Urinary bladder (tissue), 4 donors: ENCODE results near the gene BMPER. TPM values are rescaled to one million over a fixed set of nuclear protein-coding genes. Genes with fewer than 3 reads are reported as not detected.

Experiments used
- DNase-seq: peaks from one replicate; pipeline ENCODE4 v3.0.0-alpha.2; 2015; ENCODE audit errors: extremely low spot score
- H3K27ac ChIP-seq: one replicate; pipeline ENCODE4 v1.5.1; 2013; ENCODE audit warnings: low read depth, mild to moderate bottlenecking, moderate library complexity
- H3K36me3 ChIP-seq: one replicate; pipeline ENCODE4 v1.6.1; 2013; ENCODE audit warnings: mild to moderate bottlenecking, moderate library complexity; ENCODE audit not compliant: insufficient read depth
- H3K4me1 ChIP-seq: one replicate; pipeline ENCODE4 v1.6.1; 2013; ENCODE audit warnings: mild to moderate bottlenecking, moderate library complexity; ENCODE audit not compliant: insufficient read depth
- H3K4me3 ChIP-seq: one replicate; pipeline ENCODE4 v1.5.1; 2013; ENCODE audit warnings: low read depth, low read length
- WGBS: extraction: QIAGEN DNeasy Blood & Tissue Kit; methylation state at CpG from one replicate; pipeline ENCODE4 v1.1.7; 2013; 5-methylcytosine and 5-hydroxymethylcytosine counted together
- polyA plus RNA-seq: library from polyadenylated mRNA; stranded (reverse); fragments of 200-250 nt; gene quantifications from one replicate; pipeline ENCODE4 v1.2.3, GENCODE V29; 2013
- total RNA-seq: library from RNA; depleted of rRNA; stranded (reverse); fragments of >200 nt; gene quantifications from one replicate; pipeline ENCODE4 v1.2.3, GENCODE V29; 2014
- donor health status: healthy with polysubstance abuse.
- donor health status: healthy.

The BMPER gene
- total and polyA plus RNA-seq, 2 donors: 3.5 to 18.9 TPM

GRCh38 chr7:33922820-33923219, 17.5 kb downstream of the BMPER start:
- H3K4me1 ChIP-seq: no peaks in the 10 kb centered on the region
- WGBS: 78% methylated on average over 2 of the region's 2 CpGs
- H3K27ac ChIP-seq: no peak overlapping the region
- no peak overlapping the region for H3K4me3 ChIP-seq
- no peaks in the 10 kb centered on the region for H3K36me3 ChIP-seq
- no peak for DNase-seq

- H3K4me1 ChIP-seq: no peaks in the 10 kb centered on the region
- WGBS: 85% methylated on average over 5 of the region's 5 CpGs
- peak overlapping the region; percentile 74 for H3K27ac ChIP-seq
- DNase-seq: no peak
- H3K4me3 ChIP-seq: no peak overlapping the region
- H3K36me3 ChIP-seq: no peaks in the 10 kb centered on the region
Measured at GRCh38 chr7:33923440-33924229, 18.3 kb downstream of the BMPER start.

GRCh38 chr7:33926535-33926934, 21.2 kb downstream of the BMPER start:
- no peak overlapping the region for H3K4me3 ChIP-seq
- H3K4me1 ChIP-seq: no peaks in the 10 kb centered on the region
- no peak overlapping the region for H3K27ac ChIP-seq
- WGBS: 85% methylated on average over 3 of the region's 3 CpGs
- DNase-seq: no peak
- no peaks in the 10 kb centered on the region for H3K36me3 ChIP-seq

- WGBS: 86% methylated on average over 7 of the region's 7 CpGs
- DNase-seq: no peak
- Histone ChIP-seq H3K4me1 (no peaks in the 10 kb centered on the region), H3K27ac (no peak overlapping the region), H3K4me3 (no peak overlapping the region), H3K36me3 (no peaks in the 10 kb centered on the region)
Measured at GRCh38 chr7:33928986-33929385, 23.6 kb downstream of the BMPER start.

GRCh38 chr7:33932221-33932620, 26.9 kb downstream of the BMPER start:
- Histone ChIP-seq H3K4me1 (no peaks in the 10 kb centered on the region), H3K4me3 (no peak overlapping the region), H3K36me3 (no peaks in the 10 kb centered on the region), H3K27ac (no peak overlapping the region)
- no peak for DNase-seq
- WGBS: 75% methylated on average over 5 of the region's 5 CpGs

GRCh38 chr7:33932832-33933468, 27.6 kb downstream of the BMPER start:
- peak; percentile 51 for DNase-seq
- Histone ChIP-seq H3K36me3 (no peaks in the 10 kb centered on the region), H3K4me3 (no peak overlapping the region), H3K4me1 (no peaks in the 10 kb centered on the region), H3K27ac (no peak overlapping the region)
- WGBS: 16% methylated on average over 15 of the region's 15 CpGs

GRCh38 chr7:33933611-33934281, 28.4 kb downstream of the BMPER start:
- H3K36me3 ChIP-seq: no peaks in the 10 kb centered on the region
- no peak overlapping the region for H3K4me3 ChIP-seq
- no peak for DNase-seq
- 88% methylated on average over 4 of the region's 4 CpGs for WGBS
- H3K4me1 ChIP-seq: no peaks in the 10 kb centered on the region
- H3K27ac ChIP-seq: no peak overlapping the region

GRCh38 chr7:33934391-33934790, 29.1 kb downstream of the BMPER start:
- 97% methylated on average over 2 of the region's 2 CpGs for WGBS
- Histone ChIP-seq H3K27ac (no peak overlapping the region), H3K36me3 (no peaks in the 10 kb centered on the region), H3K4me1 (no peaks in the 10 kb centered on the region), H3K4me3 (no peak overlapping the region)
- no peak for DNase-seq

GRCh38 chr7:33936503-33936902, 31.2 kb downstream of the BMPER start:
- WGBS: 86% methylated on average over 5 of the region's 5 CpGs
- DNase-seq: no peak
- Histone ChIP-seq H3K4me1 (no peaks in the 10 kb centered on the region), H3K36me3 (no peaks in the 10 kb centered on the region), H3K4me3 (no peak overlapping the region), H3K27ac (no peak overlapping the region)

GRCh38 chr7:33937871-33938270, 32.5 kb downstream of the BMPER start:
- no peak overlapping the region for H3K4me3 ChIP-seq
- no peaks in the 10 kb centered on the region for H3K4me1 ChIP-seq
- no peak overlapping the region for H3K27ac ChIP-seq
- no peak for DNase-seq
- 91% methylated on average over 5 of the region's 5 CpGs for WGBS
- H3K36me3 ChIP-seq: no peaks in the 10 kb centered on the region

GRCh38 chr7:33939121-33939520, 33.8 kb downstream of the BMPER start:
- no peaks in the 10 kb centered on the region for H3K4me1 ChIP-seq
- H3K4me3 ChIP-seq: no peak overlapping the region
- no peak overlapping the region for H3K27ac ChIP-seq
- H3K36me3 ChIP-seq: no peaks in the 10 kb centered on the region
- WGBS: 97% methylated on average over 2 of the region's 2 CpGs
- no peak for DNase-seq

GRCh38 chr7:33940503-33940902, 35.2 kb downstream of the BMPER start:
- Histone ChIP-seq H3K36me3 (no peaks in the 10 kb centered on the region), H3K27ac (no peak overlapping the region), H3K4me1 (no peaks in the 10 kb centered on the region), H3K4me3 (no peak overlapping the region)
- DNase-seq: no peak

GRCh38 chr7:33941418-33941817, 36.1 kb downstream of the BMPER start:
- 93% methylated on average over 6 of the region's 6 CpGs for WGBS
- Histone ChIP-seq H3K36me3 (no peaks in the 10 kb centered on the region), H3K4me3 (no peak overlapping the region), H3K4me1 (no peaks in the 10 kb centered on the region), H3K27ac (no peak overlapping the region)
- no peak for DNase-seq

- Histone ChIP-seq H3K27ac (no peak overlapping the region), H3K36me3 (no peaks in the 10 kb centered on the region)
- WGBS: 67% methylated on average over 3 of the region's 3 CpGs
Measured at GRCh38 chr7:33946094-33946699, 40.9 kb downstream of the BMPER start.

More at GRCh38 chr7:33946094-33946699, 40.9 kb downstream of the BMPER start:
- no peak for DNase-seq
- no peak overlapping the region for H3K4me3 ChIP-seq
- no peaks in the 10 kb centered on the region for H3K4me1 ChIP-seq
